HuH-7 (cell line): ENCODE data around the gene NANS.
"Not testable (repeated sequence)": the region's sequence is repeated elsewhere in the genome, so short reads cannot be mapped to it uniquely, and the experiment has no call there.

ENCODE experiments used
- DNase-seq: peaks from one replicate; pipeline ENCODE4 v3.0.0; 2011; ENCODE audit warnings: low spot score

NANS gene

DNA sequence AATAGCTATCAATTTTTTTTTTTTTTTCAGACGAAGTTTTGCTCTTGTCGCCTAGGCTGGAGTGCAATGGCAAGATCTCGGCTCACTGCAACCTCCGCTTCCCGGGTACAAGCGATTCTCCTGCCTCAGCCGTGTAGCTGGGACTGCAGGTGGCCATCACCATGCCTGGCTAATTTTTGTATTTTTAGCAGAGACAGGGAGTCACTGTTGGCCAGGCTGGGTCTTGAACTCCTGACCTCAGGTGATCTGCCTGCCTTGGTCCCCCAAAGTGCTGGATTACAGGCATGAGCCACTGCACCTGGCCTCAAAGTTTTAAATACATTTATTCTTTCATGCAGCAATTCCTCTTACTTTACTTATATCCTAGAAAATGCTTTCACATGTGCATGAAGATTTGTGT lies 44.9 kb downstream of the NANS start:
- DNase-seq = no peak

- no peak for DNase-seq
Observed at GRCh38 chr9:98101868-98102273, 45.3 kb downstream of the NANS start.

GRCh38 chr9:98104445-98104881 lies 47.9 kb downstream of the NANS start:
- DNase-seq = no peak

- no peak for DNase-seq
Observed at GRCh38 chr9:98105006-98105405, 48.5 kb downstream of the NANS start.

- no peak for DNase-seq
Observed at GRCh38 chr9:98107926-98108325, 51.4 kb downstream of the NANS start.

DNA sequence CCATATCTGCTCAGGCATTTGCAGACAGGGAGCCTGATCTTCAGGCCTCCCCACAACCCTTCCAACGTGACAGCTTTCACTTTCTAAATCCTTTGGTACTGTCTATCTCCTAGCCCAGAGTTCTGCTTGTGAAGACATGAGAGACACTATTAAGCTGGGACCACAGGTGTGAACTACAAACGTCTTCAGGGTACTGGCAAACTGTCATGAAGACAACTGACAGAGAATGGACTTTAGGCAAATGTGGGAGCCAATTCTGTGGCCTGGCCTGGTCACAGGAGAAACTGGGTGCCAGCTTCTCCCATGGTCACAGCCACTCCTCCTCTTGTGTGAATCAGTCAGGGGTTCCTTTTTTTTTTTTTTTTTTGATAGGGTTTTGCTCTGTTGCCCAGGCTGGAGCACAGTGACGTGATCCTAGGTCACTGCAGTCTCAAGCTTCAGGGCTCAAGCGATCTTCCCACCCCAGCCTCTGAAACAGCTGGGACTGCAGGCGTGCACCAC lies 52.0 kb downstream of the NANS start:
- no peak for DNase-seq

- DNase-seq = no peak
Observed at GRCh38 chr9:98109052-98109451, 52.5 kb downstream of the NANS start.

DNA sequence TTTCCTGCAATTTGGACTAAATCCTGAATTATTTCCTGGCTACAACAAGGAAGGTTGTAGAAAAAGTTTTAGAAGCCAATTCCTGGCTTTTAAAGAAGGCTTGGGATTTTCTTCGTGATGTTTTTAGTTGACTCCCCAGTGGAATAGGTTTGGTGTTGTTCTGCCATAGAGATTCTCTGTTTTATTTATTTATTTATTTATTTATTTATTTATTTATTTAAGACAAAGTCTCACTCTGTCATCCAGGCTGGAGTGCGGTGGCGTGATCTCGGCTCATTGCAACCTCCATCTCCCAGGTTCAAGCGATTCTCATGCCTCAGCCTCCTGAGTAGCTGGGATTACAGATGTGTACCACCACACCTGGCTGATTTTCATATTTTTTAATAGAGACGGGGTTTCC lies 60.6 kb downstream of the NANS start:
- DNase-seq = not testable (repeated sequence)

DNA sequence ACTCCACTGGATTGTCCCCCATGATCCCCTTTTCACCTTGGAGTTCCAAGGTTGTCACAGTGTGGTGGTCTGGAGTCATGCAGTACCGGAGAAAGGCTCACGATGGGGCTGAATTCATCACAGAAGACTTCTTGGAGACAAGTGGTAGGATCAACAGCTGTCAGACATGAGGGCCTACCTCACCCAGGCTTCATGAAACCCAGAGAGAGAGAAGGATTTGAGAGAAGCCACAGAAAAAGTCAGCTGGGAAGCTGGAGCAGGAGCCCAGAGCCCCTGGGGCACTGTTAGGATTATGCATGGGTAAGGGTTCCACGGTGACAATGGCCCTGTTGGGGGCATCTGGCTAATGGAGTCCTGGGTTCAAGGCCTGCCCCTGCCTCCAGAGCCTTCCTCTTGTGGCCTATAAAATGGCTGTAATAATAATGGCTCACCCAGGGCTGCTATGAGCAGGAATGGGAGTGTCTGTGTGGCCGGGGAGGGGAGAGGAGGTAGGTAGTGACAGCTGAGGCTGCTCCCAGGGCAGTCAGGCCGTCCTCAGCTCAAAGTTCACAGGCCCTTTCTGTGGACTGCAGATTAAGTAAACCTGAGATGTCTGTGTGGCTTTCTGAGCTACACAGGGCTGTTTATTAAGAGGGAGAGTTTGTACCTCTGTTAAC lies 61.6 kb downstream of the NANS start:
- peak; percentile 91 for DNase-seq

DNA sequence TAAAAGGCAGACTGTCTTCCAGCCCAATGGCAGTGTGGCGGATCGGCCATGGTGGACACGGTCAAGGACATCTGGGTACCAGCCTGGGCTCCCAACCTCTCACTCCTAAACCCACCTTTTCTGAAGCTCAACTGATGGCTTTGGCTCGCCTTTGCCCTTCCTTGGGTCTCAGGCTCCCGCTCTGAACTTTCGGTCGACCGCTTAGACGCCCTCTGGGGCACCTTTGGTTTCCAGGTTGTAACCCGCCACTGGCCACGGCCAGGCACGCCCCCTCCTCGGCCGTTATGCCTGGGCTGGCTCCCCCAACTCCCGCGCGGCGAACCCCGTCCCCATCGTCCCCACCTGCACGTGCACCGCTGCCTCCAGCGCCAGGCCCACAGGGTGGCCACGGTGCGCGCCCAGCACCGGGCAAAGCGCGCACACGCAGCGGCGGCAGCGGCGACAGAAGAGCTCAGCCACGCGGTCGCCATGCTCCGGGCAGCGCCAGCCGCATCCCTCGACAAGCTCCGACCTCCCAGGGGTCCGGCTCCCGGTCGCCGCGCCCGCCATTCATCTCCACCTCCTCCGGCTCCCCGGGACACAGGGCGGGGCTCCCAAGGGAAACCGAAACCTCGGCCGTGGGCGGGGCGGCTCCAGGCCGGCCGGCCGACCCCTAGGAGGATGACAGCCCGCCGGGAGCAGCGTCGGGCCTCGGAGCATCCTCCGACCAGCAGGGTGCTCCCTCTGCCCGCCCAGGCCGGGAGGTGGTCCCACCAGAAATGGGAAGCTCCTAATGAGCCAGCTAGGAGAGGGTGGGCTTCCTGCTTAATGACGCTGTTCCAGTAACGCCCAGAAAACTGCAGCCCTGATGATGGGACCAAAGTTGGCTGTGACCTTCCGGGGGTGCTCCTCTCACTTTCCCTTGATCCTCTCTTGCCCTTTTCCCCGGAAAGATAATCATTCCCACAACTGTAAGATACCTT lies 62.4 kb downstream of the NANS start, which contains the start of gene TRIM14:
TRIM14 (minus strand) TSS at position 583 of the 962 bp plus-strand sequence; CDS start at position 549, 34 bp downstream.
- peak; percentile 91 for DNase-seq

- no peak for DNase-seq
Observed at GRCh38 chr9:98120476-98120875, 63.9 kb downstream of the NANS start.

GRCh38 chr9:98121058-98121457 lies 64.5 kb downstream of the NANS start:
- DNase-seq = no peak

DNA sequence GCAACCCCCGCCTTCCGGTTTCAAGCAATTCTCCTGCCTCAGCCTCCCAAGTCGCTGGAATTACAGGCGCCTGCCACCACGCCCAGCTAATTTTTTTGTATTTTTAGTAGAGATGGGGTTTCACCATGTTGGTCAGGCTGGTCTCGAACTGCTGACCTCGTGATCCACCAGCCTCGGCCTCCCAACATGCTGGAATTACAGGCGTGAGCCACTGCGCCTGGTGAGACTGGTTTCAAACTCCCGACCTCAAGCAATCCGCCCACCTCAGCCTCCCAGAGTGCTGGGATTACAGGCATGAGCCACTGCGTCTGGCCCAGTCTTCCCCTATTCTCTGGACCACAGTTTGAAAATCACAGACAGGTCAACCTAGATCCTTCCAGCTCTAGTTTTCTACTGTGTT lies 67.6 kb downstream of the NANS start:
- not testable (repeated sequence) for DNase-seq

DNA sequence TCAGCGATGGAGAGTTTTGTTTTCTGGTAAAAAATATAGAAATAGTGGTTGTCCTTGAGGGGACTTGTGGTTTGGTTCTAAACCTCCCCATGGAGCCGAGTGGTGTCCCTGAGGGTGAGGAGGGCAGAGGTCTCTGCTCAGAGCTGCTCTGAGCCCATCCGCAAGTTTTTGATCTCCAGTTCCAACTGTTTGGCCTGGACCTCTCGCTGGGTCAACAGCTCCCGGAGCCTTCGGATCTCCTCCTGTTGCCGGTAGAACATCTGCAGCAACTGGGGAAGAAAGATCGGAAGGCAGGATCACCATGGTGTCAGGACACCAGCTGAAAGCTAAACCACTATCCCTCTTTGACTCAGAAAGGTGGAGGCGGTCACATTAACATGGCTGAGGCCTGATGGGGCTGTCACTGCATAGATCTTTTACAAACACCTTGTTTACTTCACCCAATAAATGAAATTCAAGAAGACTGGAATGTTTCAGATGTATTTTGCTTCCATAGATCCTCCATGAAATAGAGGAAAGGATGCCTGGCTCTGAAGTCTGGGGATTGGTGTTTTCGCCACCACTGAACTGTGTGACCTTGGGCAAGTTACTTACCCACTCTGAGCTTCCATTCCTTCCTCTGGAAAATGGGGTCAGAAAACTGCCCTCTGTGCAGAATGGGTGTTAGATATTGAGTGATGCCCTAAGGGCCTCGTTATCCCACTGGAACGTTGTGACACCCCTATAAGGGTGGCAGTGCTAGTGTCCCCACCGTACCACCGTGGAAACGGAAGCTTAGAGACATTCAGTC lies 68.3 kb downstream of the NANS start:
- no peak for DNase-seq

DNA sequence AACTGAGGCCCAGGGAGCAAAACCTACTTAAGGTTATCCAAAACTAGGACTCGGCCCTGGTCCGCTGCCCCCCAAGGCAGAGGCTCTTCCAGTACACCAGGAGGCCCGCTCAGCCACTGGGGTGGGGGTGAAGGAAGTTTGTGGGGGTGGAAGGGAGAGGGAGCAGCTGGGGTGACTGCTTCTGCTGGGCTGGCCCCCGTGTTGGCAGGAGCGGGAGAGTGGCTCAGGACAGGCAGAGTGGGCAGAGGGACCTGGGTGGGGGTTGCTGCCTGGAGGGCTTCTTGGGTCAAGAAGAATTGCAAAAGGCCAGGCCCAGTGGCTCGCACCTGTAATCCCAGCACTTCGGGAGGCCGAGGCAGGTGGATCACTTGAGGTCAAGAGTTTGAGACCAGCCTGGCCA lies 70.7 kb downstream of the NANS start:
- DNase-seq = no peak

DNA sequence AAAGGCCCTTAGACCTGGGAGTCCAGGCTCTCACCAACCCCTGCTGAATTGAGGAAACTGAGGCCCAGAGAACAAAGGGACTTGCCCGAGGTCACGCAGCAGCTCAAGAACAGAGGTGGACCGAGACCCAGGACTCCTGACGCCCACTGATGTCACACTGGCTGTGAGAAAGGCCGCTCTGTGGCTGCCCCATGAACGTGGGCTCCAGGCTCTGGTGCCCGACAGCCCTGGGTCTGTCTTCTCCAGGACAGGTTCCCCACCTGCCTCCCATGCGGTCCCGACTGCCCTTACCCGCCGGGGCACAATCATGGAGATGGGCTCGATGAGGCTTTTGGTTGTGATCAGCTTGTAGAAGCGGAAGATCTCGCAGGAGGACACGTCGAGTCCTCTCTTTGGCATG lies 71.8 kb downstream of the NANS start:
- DNase-seq = no peak

GRCh38 chr9:98129451-98129881 lies 72.9 kb downstream of the NANS start:
- no peak for DNase-seq

GRCh38 chr9:98130060-98130459 lies 73.5 kb downstream of the NANS start:
- DNase-seq = not testable (repeated sequence)

DNA sequence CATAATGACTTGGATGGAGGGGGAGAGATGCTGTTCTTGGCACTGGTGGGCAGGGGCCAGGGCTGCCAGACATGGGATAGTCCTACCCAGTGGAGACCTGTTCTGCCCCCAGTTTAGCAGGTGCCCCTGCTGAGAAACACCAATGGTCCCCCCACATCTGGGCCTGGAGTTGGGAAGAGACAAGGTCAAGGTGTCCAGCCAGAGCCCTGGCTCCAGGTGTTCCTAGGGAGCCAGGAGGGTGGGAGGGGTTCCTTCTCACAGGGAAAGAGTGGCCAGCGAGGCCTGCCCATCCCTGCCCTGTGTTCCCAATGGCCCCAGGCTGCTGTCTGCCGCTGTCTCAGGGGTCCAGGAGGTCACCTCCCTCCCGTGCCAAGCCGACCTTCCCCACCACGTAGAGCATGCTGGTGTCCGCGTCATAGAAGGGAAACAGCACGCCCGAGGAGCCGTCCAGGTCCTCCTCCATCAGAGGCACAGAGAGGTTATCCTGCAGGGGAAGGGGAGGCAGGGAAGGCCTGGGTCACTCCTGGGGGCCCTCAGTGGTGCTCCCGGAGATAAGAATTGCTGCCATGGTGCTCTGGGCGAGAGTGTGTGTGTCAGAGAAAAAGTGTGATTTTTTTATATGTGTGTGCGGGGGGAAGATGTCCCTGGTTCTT lies 74.2 kb downstream of the NANS start:
- DNase-seq = no peak

GRCh38 chr9:98132158-98132557 lies 75.6 kb downstream of the NANS start:
- no peak for DNase-seq
